ENCODE measurements around the gene MX2.

The MX2 gene

DNA sequence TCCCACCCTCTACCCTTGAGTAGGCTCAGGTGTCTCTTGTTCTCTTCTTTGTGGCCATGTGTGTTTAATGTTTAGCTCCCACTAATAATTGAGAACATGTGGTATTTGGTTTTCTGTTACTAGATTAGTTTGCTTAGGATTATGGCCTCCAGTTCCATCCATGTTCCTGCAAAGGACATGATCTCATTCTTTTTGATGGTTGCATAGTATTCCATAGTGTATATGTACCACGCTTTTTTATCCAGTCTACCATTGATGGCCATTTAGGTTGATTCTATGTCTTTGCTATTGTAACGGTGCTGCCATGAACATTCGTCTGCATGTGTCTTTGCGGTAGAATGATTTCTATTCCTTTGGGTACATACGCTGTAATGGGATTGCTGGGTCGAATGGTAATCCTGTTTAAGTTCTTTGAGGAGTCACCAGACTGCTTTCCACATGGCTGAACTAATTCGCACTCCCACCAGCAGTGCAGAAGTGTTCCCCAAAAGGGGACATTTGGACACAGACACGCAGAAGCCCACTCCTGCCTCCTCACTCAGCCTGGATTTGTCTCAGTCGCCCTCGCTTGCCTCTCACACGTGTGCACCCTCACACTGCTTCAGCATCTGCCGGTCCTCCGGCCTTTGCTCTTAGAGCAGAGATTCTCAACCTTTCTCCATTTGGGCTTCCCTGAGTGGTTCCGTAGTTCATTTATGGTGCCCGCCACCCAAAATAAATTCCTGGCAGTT, 3.7 kb downstream of the MX2 start:
- no peak for DNase-seq (ENCODE audit: low read depth)

DNA sequence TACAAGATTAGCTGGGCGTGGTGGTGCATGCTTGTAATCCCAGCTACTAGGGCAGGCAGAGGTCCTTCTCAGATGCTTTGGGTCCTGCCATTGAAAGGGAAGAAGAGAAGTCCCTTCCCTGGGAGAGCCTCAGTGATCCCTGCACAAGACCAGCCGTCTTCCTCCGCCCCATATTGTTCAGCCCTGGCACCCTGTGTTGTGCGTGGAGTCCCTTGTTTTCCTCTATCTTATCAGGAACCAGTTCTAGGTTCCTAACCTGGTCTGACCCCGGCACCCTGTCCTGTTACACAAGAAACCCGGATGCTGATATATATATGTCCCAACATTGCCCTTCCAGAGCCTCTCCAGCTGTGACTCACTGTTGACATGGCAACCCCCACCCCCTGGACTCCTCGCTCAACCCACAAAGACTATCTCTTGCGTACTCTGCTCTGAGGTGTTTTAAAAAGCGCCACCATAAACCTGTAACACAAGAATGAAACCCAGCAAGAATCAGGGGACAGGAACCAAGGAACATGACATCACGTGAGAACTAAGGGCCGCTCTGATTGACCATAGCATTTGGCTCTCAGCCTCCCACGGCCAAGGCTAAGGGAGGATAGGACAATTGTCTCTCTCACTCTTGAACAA, 4.8 kb downstream of the MX2 start:
- no peak for DNase-seq (ENCODE audit: low read depth)

DNA sequence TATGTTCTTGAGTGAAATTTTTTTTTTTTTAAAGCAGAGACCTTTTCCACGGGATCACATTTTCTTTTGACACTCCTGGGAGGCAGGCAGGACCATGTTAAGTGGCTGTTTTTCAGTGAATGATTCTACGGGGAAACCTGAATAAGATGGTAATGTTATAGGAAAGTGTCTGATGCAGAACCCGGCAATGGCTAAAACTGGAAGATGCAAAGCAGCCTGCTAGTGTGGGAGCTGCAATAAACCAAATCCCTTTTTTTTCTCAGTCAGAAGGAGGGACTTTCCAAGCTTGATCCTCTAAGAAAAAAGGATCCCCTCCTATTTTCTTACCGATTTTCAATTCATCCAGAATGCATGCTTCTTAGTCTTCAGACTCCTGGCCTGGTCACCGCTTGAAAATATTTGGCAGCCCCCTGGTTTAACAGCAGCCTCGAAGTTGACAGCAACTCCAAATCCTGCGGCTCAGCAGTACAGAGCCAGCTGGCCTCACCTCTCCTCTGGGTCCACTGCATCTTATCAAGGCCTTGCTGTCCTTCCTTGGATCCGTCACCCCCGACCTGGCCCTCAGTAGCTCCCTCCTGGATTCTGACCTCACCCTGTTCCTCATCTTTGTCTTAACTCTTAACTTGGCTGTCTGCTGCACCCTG, 5.6 kb downstream of the MX2 start:
- DNase-seq (ENCODE audit: low read depth), result no peak

DNA sequence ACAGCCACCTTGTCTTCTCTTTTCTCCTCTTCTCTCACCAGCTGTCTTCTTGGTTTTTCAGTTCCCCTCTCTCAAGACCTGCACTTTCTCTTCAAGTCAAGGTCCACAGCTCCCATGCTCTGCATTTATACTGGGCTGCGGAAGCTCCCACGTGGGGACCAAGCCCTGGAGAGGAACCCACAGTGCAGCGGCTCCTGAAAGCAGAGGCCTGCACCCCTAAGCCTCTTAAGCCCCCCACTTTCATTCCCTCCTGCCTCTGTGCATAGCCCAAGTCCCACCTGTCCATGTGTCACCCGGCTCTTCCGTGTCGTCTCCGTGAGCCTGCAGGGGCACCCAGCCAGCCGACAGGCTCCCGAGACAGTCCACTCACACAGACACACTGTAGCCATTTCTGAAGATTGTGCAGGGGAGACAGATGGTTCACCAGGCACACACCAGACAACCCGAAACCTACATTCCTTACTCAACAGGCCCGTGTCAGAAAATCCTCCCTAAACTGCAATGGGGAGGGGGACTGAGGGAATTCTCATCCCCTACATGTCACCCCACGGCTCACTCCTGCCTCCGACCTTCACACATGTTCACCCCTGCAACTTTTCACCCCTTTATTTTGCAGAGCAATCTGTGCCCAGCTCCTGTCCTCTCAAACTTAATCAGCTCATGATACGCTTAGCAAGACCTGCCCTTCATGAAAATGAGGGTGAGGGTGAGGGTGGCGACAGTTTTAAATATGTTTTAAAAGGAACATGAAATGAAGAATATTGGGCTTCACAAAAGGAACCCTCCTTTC, 6.3 kb downstream of the MX2 start:
- DNase-seq (ENCODE audit: low read depth), result no peak

DNA sequence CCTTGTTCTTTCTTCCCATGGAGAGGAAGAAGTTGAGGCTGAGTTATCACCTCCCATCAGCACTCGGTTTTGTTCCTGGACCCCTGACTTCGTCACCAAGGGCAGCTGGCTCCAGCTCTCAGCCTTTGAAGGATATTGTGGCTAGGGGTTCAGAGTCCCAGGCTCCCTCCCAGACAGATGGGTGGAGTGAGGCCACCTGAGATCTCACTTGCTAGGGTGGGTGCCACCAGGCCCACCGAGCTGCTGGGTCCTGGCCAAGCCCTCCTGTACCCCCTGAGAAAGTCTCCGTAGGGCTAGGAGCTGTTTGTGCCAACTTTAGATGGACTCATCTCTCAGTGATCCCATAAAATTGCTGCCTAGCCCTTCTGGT, 6.9 kb downstream of the MX2 start:
- no peak for DNase-seq (ENCODE audit: low read depth)

DNA sequence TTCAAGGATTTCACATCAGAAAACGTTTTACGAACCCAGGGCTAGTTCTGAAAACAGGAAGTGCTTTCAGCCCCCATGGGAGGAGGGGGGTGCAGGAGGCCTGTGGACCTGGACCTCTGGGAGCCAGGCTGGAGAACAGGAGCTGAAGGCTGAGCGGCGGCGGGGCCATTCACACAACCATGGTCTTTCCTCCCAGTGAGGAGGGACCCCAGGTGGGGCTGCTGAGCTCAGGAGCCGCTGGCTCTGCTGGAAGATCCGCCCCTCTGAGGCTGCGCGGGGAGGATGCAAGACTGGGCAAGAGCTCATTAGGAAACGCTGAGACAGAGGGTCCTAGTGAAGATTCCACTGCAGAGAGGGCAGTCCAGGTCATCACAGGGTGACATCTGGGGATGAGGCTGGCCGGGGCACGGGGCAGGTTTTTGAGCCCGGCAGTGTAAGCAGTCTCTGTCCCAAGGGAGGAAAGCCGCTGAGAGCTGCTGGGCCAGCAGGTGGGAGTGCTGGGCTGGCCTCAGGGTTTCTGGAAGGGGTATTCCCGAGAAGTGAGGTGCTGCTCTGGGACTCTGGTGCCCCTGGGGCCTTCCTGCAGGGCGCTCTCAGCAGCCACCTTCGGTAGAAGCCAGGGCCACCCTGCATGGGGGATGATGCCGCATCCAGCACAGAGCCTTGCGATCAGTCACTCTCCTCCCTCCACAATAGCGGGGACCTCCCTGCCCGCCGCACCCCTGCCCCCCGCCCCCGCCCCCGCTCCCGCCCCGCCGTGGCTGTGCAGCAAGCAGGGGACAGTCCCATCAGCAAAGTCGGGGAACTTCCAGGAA, 7.5 kb downstream of the MX2 start:
- DNase-seq (ENCODE audit: low read depth), result no peak

DNA sequence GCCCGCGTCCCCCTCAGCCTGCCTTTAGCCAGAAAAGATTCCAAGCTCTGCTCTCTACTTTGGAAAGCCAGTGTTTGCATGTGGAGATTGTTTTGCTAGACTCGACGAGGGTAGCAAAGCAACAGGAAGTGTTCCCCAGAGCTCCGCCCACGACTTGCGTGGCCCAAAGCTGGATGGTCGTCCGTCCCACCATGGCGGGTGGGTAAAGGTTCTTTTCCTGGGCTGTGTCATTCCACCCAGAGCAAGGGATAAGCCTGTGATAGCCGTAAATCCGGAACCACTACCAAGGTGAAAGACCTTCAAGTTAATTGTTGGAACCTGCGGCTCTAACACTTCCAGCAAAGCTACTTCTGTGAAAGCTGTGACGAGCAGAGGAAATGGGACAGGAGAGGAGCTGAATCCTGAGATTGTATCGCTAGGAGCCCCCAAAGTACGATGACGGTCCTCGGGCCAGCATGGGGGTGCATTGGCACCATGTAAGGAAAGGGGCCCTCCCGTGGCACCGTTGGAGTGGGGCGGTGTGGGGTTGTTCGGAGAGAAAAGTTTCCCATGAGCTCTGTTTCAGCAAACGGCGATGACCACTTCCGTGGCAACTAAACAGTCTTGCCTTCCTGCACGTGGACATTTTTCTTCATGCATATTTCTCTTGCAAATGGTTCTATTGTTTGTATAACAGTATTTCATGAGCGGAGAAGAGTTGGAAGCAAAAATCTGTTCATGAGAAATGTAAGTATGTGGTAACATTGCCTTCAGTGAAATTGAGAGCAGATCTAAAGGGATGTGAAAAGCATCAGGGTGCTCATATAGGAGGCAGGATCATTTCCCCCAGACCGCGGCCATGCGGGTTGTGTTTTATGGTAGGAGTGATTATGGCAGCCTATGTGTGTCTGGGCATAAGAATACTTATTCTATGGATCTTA, 8.4 kb downstream of the MX2 start:
- no peak for DNase-seq (ENCODE audit: low read depth)

DNA sequence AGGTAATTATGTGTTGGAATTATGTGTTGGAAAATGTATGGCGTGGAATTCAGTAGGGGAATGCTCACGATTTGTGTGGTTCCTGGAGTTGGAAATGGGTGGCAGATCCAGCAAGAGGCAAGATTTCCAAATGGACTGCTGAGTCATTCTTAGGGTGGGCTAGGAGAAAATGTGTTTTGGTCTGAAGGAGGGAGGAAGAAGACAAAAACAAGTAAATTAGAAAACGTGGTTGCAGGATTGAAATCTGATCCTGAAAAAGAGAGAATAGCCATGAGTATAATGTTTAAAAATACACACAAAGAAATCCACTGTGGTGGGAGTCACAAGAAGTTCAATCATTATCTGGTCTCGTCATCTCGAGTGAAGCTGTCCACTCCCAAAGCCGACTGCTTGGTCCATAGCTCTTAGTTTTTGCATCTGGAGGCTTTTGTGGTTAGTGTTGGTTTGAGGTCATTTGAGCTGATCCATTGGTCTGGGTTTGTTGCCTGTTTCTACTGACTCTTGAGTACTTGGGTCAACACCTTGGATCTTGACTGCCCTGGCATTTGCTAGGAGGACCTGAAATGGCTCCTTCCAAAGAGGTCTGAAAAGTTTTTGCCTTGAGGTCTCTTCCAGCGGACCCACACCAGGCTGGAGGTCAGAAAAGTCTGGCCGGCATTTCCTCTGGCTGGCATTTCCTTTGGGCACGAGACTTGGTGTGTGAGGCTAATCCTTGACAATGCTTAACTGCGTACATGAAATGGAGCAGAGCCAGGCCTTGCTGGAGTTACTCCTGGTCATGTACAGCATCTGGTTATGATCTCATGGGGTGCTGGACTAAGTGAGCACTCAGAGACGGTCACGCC, 9.2 kb downstream of the MX2 start:
- DNase-seq (ENCODE audit: low read depth), result no peak

DNA sequence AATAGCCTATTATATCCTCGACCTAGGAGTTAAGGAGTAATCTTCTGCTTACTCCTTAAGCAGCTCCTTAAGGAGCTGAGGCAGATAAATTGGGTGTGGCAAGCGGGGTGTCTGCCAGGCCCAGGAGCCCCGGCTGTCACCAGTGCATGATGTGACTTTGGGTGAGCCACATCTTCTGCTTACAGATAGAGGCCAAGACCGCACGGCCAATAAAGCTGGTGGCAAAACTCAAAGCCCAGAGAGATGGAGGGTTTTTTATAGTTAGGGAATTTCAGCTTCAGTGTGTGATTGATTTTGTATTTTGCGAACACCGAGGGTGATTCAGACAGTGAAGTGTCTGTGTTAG, 9.8 kb downstream of the MX2 start:
- no peak for DNase-seq (ENCODE audit: low read depth)

DNA sequence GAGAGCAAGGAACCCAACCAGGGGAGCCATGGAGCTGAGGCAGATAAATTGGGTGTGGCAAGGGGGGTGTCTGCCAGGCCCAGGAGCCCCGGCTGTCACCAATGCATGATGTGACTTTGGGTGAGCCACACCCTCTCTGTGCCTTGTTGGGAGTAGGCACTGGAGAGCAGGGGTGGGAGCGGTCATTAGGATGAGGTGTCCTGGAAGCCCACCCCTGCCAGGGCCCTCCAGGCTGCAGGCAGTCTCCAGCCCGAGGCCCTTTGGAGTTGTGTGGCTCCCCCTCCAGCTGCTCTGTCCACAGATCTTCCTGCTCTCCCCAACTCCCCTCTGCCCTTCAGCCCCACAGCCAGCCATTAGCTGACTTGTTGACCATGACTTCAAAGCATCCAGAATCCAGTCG, 11.4 kb downstream of the MX2 start:
- no peak for DNase-seq (ENCODE audit: low read depth)

DNA sequence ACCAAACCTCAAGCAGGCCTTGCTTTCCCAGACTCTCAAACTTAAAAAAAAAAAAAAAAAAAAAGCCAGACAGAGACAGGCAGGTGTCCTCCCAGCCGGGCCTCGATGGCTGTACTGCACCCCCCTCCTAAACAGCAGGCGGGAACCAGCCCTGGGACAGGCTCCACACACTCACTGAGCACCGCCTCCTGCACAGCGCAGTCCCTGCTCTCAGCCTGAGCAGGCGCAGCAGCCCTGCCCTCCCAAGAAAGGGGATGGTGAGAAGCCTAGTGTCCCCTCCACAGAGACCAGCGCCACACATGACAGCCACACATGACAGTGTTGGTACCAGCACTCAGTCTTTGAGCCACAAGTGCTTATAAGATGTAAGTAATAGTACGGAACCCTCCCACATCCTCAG, 11.9 kb downstream of the MX2 start:
- no peak for DNase-seq (ENCODE audit: low read depth)

DNA sequence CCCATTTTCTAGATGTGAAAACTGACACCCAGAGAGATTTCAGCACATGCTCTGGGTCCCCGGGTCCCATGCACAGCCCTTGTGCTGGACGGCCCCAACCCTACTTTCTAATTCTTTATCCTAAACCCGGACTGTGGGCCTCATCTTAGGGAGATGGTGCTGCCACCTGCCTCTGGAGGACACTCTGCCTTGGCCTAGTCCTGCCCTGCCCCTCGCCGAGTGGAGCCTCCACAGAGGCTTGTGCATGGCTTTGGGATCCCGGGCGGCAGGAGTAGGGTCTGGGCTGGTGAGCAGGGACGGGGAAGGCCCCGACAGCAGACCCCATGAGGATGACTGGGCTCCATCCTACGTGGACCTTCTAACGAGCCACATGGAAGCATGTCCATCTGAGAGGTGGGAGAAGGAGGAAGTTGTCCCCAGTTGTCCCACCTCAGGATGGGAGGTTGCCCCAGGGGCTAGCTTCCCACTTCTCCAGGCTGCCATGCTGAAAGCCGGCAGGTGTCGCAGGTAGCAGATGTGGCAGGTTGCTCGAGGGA, 12.4 kb downstream of the MX2 start:
- DNase-seq (ENCODE audit: low read depth), result no peak

DNA sequence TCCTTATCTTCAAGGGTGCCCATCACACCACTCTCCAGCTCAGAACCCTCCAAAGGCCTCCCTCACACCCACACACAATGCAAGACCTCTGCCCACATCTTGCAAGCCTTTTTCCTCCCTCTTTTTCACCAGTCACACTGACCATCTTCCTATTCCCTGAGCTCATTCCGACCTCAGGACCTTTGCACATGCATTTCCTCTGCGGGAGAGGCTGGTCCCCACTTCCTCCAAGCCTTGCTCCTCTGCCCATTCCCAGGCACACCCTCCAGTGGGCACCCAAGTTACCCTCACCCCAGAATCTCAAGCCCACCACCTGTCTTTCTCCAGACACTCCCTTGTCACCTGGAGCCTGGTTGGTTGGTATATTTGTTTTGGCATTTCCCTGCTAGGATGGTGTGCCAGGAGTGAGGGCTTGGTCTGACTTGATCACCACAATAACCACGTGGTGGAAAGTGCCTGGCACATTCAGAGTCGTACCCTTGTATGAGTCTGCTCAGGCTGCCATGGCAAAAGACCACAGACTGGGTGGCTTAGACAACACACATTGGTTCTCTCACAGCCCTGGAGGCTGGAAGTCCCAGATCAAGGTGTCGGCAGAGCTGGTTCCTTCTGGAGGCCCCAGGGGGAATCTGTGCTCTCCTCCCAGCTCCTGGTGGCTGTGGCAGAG, 13.2 kb downstream of the MX2 start:
- no peak for DNase-seq (ENCODE audit: low read depth)

DNA sequence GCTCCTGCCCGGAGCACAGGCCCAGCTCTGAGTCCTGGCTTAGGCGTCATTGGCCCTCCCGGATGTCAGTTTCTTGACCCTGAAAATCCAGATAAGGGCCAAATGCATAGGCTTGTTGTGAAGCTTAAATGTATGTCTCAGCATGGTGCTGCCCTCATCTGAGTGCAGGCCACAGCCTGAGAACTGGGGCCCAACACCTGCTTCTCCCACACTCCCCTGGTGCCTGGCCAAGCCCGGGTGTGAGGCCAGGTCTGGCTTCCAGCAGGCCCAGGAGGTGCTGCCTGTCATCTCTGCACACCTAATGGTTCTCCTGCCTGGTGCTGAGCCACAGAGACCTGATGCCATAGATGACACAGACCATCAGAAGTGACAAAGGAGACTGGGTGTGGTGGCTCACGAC, 14.0 kb downstream of the MX2 start:
- DNase-seq (ENCODE audit: low read depth), result no peak

DNA sequence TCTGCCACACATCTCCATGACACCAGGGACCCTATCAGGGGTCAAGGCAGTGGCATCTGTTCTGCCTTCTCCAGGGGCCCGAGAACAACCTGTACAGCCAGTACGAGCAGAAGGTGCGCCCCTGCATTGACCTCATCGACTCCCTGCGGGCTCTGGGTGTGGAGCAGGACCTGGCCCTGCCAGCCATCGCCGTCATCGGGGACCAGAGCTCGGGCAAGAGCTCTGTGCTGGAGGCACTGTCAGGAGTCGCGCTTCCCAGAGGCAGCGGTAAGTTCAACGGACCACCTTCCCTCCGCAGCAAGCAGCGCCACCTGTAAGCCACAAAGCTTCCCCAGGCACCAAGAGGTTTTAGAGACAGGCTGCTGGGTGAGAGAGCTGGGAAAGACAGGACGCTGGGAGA, 15.9 kb downstream of the MX2 start:
- no peak for DNase-seq (ENCODE audit: low read depth)

DNA sequence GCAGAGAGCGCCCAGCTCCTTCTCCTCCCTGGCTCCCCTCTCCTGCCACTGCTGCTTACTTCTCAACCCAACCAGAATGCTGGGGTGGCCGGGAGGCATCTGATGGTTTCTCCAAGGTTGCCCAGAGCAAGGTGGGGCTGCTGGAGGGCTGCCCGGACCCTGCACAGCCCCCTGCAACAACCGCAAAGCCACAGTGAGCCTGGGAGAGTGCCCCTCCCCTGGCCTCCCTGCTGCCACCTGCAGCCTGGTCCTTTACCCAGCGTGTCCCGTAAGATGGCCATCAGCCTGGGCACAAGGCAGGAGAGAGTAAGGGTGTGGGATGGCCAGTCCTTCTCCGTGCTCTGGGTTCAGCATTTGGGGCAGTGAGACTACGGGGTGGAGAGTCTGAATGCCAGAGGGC, 17.0 kb downstream of the MX2 start:
- no peak for DNase-seq (ENCODE audit: low read depth)

DNA sequence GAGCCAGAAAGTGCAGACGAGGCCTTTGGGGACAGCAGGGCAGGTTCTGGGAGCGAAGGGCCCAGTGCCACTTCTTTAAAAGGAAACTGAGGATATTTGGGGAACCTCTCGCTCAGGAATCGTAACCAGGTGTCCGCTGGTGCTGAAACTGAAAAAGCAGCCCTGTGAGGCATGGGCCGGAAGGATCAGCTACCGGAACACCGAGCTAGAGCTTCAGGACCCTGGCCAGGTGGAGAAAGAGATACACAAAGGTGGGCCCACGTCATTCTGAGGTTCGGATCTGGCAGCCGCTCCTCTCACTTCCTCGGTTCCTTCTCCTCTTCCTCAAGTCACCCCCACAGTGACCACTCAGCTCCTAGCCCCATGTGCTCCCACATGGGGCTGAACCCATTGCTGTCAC, 18.1 kb downstream of the MX2 start:
- DNase-seq (ENCODE audit: low read depth), result no peak

DNA sequence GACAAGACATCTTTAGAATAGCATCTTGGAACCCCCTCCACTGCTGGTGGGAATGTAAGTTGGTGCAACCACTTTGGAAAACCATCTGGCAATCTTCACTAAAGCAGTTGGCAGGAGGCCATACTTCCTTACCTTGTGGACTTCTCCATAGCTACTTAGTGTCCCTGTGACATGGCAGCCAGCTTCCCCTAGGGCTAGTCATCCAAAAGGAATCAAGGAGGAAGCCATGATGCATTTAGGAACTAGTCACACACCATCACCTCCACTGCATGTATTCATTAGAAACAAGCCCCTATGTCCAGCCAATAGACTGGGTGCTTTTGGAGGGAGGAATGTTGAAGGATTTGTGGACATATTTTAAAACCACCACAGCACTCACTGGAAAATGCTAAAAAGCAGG, 19.9 kb downstream of the MX2 start:
- no peak for DNase-seq (ENCODE audit: low read depth)
